Glutamatergic neuron (in vitro differentiated cells): Measurements from ENCODE around the gene EVA1C. TPM values are rescaled to one million over a fixed set of nuclear protein-coding genes. Genes with fewer than 3 reads are reported as not detected.

Experiments used
- DNase-seq: peaks from one replicate; pipeline ENCODE4 v3.0.0; 2022
- H3K27ac Mint-ChIP-seq: one replicate; pipeline ENCODE4 v1.8.0; 2020; ENCODE audit warnings: mild to moderate bottlenecking, mixed read lengths, inconsistent platforms; ENCODE audit not compliant: unreplicated experiment
- H3K27me3 Mint-ChIP-seq: one replicate; pipeline ENCODE4 v1.8.0; 2020; ENCODE audit warnings: mild to moderate bottlenecking, moderate library complexity, mixed read lengths, inconsistent platforms; ENCODE audit not compliant: unreplicated experiment
- H3K36me3 Mint-ChIP-seq: one replicate; pipeline ENCODE4 v1.8.0; 2020; ENCODE audit warnings: mild to moderate bottlenecking, mixed read lengths, inconsistent platforms; ENCODE audit not compliant: unreplicated experiment
- H3K4me1 Mint-ChIP-seq: one replicate; pipeline ENCODE4 v1.8.0; 2020; ENCODE audit warnings: mild to moderate bottlenecking, low read depth, mixed read lengths, inconsistent platforms; ENCODE audit not compliant: unreplicated experiment
- H3K4me3 Mint-ChIP-seq: one replicate; pipeline ENCODE4 v1.8.0; 2020; ENCODE audit warnings: mild to moderate bottlenecking, mixed read lengths, inconsistent platforms; ENCODE audit not compliant: unreplicated experiment
- H3K9me3 Mint-ChIP-seq: one replicate; pipeline ENCODE4 v1.8.0; 2020; ENCODE audit warnings: mild to moderate bottlenecking, moderate library complexity, mixed read lengths, inconsistent platforms; ENCODE audit not compliant: unreplicated experiment
- total RNA-seq: library from RNA; stranded (reverse); fragmentation: NEBNext Ultra II Directional; extraction: Animal tissue kit (Norgen Biotek cat#: 25700); gene quantifications from one replicate; pipeline ENCODE4 v1.2.1, GENCODE V29; 2021; ENCODE audit not compliant: unreplicated experiment
- TF ChIP-seq, protein P1 (sequence below): fragments of 200-600 bp; sonication (generic); IDR thresholded peaks from one replicate; pipeline ENCODE4 v1.5.0; 2021; ENCODE audit not compliant: partially characterized antibody, unreplicated experiment

Gene EVA1C
- total RNA-seq, 1 donor from 2014 or later = 2.5 TPM

DNA sequence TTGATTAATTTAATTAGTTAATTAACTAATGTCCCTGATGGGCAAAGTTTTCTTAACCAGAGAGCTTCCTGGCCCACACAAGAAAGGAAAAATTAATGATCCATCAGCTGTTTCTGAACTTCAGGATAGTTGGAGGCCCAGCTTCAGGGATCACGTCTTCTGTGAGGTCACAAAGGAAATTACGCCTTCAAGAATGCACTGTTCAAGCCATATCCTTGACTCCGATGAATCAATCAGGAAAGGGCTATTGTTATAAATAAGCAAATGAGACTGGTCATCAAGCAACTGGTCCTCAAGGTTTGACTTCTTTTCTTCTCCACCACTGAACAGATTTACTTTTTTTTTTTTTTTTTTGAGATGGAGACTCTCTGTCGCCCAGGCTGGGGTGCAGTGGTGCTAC is 132.2 kb downstream of the EVA1C start:
- H3K4me1 Mint-ChIP-seq = no peaks in the 10 kb centered on the region
- no peak overlapping the region for H3K4me3 Mint-ChIP-seq
- no peak for DNase-seq
- no peaks in the 10 kb centered on the region for H3K9me3 Mint-ChIP-seq
- H3K27me3 Mint-ChIP-seq = no peaks in the 10 kb centered on the region
- TF ChIP-seq, protein P1, sequence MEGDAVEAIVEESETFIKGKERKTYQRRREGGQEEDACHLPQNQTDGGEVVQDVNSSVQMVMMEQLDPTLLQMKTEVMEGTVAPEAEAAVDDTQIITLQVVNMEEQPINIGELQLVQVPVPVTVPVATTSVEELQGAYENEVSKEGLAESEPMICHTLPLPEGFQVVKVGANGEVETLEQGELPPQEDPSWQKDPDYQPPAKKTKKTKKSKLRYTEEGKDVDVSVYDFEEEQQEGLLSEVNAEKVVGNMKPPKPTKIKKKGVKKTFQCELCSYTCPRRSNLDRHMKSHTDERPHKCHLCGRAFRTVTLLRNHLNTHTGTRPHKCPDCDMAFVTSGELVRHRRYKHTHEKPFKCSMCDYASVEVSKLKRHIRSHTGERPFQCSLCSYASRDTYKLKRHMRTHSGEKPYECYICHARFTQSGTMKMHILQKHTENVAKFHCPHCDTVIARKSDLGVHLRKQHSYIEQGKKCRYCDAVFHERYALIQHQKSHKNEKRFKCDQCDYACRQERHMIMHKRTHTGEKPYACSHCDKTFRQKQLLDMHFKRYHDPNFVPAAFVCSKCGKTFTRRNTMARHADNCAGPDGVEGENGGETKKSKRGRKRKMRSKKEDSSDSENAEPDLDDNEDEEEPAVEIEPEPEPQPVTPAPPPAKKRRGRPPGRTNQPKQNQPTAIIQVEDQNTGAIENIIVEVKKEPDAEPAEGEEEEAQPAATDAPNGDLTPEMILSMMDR = no peak
- no peaks in the 10 kb centered on the region for H3K36me3 Mint-ChIP-seq
- H3K27ac Mint-ChIP-seq = no peak overlapping the region

DNA sequence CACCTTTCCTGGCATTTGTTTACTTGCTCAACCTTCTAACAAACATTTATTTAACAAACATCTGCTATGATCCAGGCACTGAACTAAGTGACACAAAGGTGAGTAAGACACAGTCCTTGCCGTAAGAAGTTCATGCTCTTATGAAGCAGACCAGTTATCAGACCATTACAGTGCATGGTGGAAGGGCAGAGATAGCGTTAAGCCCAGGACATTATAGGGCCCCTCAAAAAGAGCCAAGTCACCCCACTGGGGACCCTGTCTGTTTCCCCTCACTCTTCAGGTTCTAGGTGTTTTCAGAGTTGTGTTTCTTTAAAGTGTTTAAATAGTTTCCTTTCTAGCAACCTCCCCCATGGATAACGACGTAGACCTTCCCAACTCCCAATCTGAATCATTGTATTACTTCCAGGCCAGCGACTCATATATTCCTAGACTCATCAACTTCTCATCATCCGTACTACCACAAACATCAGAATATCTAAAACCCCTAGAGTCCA is 133.5 kb downstream of the EVA1C start:
- Mint-ChIP-seq H3K4me1 (no peaks in the 10 kb centered on the region), H3K27me3 (no peaks in the 10 kb centered on the region), H3K9me3 (no peaks in the 10 kb centered on the region), H3K36me3 (no peaks in the 10 kb centered on the region), H3K27ac (no peak overlapping the region), H3K4me3 (no peak overlapping the region)
- TF ChIP-seq, protein P1 = no peak
- DNase-seq = no peak

DNA sequence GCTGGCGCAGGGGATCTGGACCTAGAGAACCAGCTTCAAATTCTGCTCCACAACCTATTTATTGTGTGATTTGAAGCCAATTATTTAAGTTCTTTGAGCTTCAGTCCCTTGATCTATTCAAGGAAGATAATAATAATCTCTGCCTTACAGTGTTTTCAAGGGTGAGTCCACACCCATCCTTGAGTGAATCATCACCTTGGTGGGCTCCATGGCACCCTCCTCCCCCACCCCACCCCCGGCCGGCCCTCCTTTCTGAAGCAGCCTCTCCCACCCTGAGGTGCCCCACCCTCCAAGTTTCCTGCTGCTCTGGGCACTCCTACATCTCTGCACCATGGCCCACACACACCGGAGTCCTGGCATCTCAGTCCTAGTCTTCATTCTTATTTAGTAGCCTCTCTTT is 134.5 kb downstream of the EVA1C start:
- TF ChIP-seq, protein P1 = no peak
- no peaks in the 10 kb centered on the region for H3K36me3 Mint-ChIP-seq
- no peaks in the 10 kb centered on the region for H3K9me3 Mint-ChIP-seq
- H3K27me3 Mint-ChIP-seq = no peaks in the 10 kb centered on the region
- no peak for DNase-seq
- H3K4me3 Mint-ChIP-seq = no peak overlapping the region
- H3K4me1 Mint-ChIP-seq = no peaks in the 10 kb centered on the region
- no peak overlapping the region for H3K27ac Mint-ChIP-seq

DNA sequence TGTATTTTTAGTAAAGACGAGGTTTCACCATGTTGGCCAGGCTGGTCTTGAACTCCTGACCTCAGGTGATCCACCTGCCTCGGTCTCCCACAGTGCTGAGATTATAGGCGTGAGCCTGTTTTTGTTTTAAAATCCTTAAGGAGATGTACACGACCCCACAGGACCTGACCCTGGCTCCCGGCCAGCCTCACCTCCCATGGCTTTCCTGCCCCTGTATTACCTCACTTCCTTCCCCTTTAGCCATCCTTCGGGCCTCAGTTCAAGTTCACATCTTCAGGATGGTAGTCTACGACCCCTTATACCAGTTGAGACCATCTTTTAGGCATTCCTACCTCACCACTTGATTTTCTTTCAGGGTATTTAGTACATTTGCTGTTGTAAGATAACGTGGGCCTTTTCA is 136.5 kb downstream of the EVA1C start:
- H3K9me3 Mint-ChIP-seq = no peaks in the 10 kb centered on the region
- H3K27me3 Mint-ChIP-seq = no peaks in the 10 kb centered on the region
- DNase-seq = no peak
- TF ChIP-seq, protein P1 = no peak
- no peaks in the 10 kb centered on the region for H3K36me3 Mint-ChIP-seq
- H3K4me3 Mint-ChIP-seq = no peak overlapping the region
- no peak overlapping the region for H3K27ac Mint-ChIP-seq
- no peaks in the 10 kb centered on the region for H3K4me1 Mint-ChIP-seq

DNA sequence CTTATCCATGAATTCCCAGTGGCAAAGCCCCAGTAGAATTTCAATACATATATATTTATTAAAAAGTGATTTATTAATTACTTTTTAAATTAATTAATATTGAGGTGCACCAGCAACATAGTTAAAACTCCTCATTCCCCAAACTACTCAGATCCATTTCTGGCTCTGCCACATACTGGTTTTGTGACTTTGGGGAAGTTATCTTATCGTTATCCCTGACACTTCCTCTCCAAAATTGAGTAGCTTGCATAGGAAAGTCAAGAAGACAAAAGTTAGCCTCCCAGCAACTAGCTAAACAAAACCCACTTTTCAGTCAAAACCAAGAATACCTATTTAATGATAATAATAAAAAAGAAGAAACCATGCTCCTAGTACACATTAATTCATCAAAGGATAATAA is 136.9 kb downstream of the EVA1C start:
- Mint-ChIP-seq H3K4me1 (no peaks in the 10 kb centered on the region), H3K36me3 (no peaks in the 10 kb centered on the region), H3K27ac (no peak overlapping the region), H3K27me3 (no peaks in the 10 kb centered on the region), H3K4me3 (no peak overlapping the region), H3K9me3 (no peaks in the 10 kb centered on the region)
- TF ChIP-seq, protein P1 = no peak
- no peak for DNase-seq
